Liver (tissue), 3 donors: ENCODE data around the gene SIRT7.

Source experiments
- ATF3 ChIP-seq: IDR thresholded peaks from 2 replicates; pipeline ENCODE4 v1.6.1; 2016; ENCODE audit warnings: antibody characterized with exemption
- CTCF ChIP-seq: fragments of 150-350 bp; IDR thresholded peaks from 2 replicates; pipeline ENCODE4 v1.5.1; 2017; ENCODE audit warnings: improper control_type of control experiment, low read depth, low read length; ENCODE audit not compliant: missing input control
- GABPA ChIP-seq, 2 donors: IDR thresholded peaks in 1 of 2; conservative IDR thresholded peaks in 1 of 2; 2 replicates each; pipeline ENCODE4 v1.6.1; 2016; ENCODE audit warnings: antibody characterized with exemption in 2 of 2, mild to moderate bottlenecking in 1 of 2, moderate library complexity in 1 of 2
- JUND ChIP-seq, 2 donors: IDR thresholded peaks; 2 replicates each; pipeline ENCODE4 v1.6.1; 2016; ENCODE audit warnings: antibody characterized with exemption in 2 of 2
- TAF1 ChIP-seq: conservative IDR thresholded peaks from 2 replicates; pipeline ENCODE4 v1.6.1; 2016; ENCODE audit warnings: antibody characterized with exemption, mild to moderate bottlenecking
- YY1 ChIP-seq: IDR thresholded peaks from 2 replicates; pipeline ENCODE4 v1.6.1; 2016; ENCODE audit warnings: antibody characterized with exemption, mild to moderate bottlenecking
- ZBTB33 ChIP-seq: IDR thresholded peaks from 2 replicates; pipeline ENCODE4 v1.6.1; 2016; ENCODE audit warnings: antibody characterized with exemption
- TF ChIP-seq, protein P1 (sequence below): IDR thresholded peaks from 2 replicates; pipeline ENCODE4 v1.6.1; 2016; ENCODE audit warnings: antibody characterized with exemption, mild to moderate bottlenecking
- TF ChIP-seq, protein P2 (sequence below): IDR thresholded peaks from 2 replicates; pipeline ENCODE4 v1.6.1; 2016; ENCODE audit warnings: antibody characterized with exemption
- donor health status: healthy.
- donor health status: healthy.

- TF ChIP-seq CTCF (no peak), ATF3 (no peak), JUND (IDR thresholded peaks at IDR 0.05) (no peak), TAF1 (no peak), GABPA (IDR thresholded peaks at IDR 0.05 in 1 of 2, conservative IDR thresholded peaks at IDR 0.05 in 1 of 2) (no peak), ZBTB33 (no peak), YY1 (no peak)
- TF ChIP-seq, protein P1, sequence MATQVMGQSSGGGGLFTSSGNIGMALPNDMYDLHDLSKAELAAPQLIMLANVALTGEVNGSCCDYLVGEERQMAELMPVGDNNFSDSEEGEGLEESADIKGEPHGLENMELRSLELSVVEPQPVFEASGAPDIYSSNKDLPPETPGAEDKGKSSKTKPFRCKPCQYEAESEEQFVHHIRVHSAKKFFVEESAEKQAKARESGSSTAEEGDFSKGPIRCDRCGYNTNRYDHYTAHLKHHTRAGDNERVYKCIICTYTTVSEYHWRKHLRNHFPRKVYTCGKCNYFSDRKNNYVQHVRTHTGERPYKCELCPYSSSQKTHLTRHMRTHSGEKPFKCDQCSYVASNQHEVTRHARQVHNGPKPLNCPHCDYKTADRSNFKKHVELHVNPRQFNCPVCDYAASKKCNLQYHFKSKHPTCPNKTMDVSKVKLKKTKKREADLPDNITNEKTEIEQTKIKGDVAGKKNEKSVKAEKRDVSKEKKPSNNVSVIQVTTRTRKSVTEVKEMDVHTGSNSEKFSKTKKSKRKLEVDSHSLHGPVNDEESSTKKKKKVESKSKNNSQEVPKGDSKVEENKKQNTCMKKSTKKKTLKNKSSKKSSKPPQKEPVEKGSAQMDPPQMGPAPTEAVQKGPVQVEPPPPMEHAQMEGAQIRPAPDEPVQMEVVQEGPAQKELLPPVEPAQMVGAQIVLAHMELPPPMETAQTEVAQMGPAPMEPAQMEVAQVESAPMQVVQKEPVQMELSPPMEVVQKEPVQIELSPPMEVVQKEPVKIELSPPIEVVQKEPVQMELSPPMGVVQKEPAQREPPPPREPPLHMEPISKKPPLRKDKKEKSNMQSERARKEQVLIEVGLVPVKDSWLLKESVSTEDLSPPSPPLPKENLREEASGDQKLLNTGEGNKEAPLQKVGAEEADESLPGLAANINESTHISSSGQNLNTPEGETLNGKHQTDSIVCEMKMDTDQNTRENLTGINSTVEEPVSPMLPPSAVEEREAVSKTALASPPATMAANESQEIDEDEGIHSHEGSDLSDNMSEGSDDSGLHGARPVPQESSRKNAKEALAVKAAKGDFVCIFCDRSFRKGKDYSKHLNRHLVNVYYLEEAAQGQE = no peak
- TF ChIP-seq, protein P2, sequence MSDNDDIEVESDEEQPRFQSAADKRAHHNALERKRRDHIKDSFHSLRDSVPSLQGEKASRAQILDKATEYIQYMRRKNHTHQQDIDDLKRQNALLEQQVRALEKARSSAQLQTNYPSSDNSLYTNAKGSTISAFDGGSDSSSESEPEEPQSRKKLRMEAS = no peak
These were observed 13.2 kb downstream of the SIRT7 start for GRCh38 chr17:81904600-81905423.
